ENCODE data around the gene GSN. TPM values are rescaled to one million over a fixed set of nuclear protein-coding genes. Genes with fewer than 3 reads are reported as not detected.

The GSN gene
- polyA plus RNA-seq, 1 of the 3 experiments (the other 2 are of a cell fraction), result 168 TPM

- H3K9ac ChIP-seq, result no peak overlapping the region
- H3K9me2 ChIP-seq, result no peaks in the 10 kb centered on the region
- no peak overlapping the region for H3K27ac ChIP-seq (ENCODE audit: low read depth in 2 of 2, low read length in 1 of 2)
- POLR2A ChIA-PET, result no interaction called here
- H2AFZ ChIP-seq (ENCODE audit: low read depth), result no peak overlapping the region
- DNase-seq, result no peak
- H3K27me3 ChIP-seq (ENCODE audit: insufficient read depth), result no peaks in the 10 kb centered on the region
- CTCF ChIA-PET, result interaction anchor here (1.2 to 3.9 kb wide), 4 partner anchors 14 to 79 kb away, joined by 3 to 20 read pairs (median 4); no protein-coding TSS in a partner anchor
- peaks cover 0 to 7% of the 10 kb centered on the region in 2 experiments for H3K36me3 ChIP-seq (replicated peaks in 1 of 2; ENCODE audit: control insufficient read depth in 1 of 2, insufficient read depth in 2 of 2, low read length in 1 of 2)
- TF ChIP-seq TEAD4 (IDR thresholded peaks at IDR 0.05; ENCODE audit: borderline replicate concordance, insufficient read depth) (no peak), USF1 (IDR thresholded peaks at IDR 0.05; ENCODE audit: borderline replicate concordance, low read depth) (no peak), FOXJ3 (CRISPR knock-in tag; IDR thresholded peaks at IDR 0.05) (no peak), FOXM1 (IDR thresholded peaks at IDR 0.05; ENCODE audit: low read depth) (no peak), RCOR1 (IDR thresholded peaks at IDR 0.05; ENCODE audit: low read length) (no peak), MXI1 (IDR thresholded peaks at IDR 0.05; ENCODE audit: low read depth, low read length) (no peak), NRF1 (IDR thresholded peaks at IDR 0.05; ENCODE audit: low read depth, low read length) (no peak), GABPA (IDR thresholded peaks at IDR 0.05; ENCODE audit: low read depth) (no peak), GATA2 (CRISPR knock-in tag; IDR thresholded peaks at IDR 0.05) (no peak)
- no peak overlapping the region for H3K4me3 ChIP-seq (ENCODE audit: low read depth in 2 of 2, low read length in 1 of 2)
- H3K79me2 ChIP-seq (ENCODE audit: insufficient read depth), result peaks cover 6% of the 10 kb centered on the region; the same call in 1 of the 2 replicates
- H3K9me3 ChIP-seq, result no peaks in the 10 kb centered on the region
- no peaks in the 10 kb centered on the region for H4K20me1 ChIP-seq (ENCODE audit: insufficient read depth)
- peaks cover 17 to 26% of the 10 kb centered on the region in 2 experiments; a peak in 3 of 4 replicates for H3K4me1 ChIP-seq (ENCODE audit: control insufficient read depth in 1 of 2, insufficient read depth in 2 of 2, low read depth in 1 of 2, low read length in 1 of 2)
- H3K4me2 ChIP-seq, result no peak overlapping the region
- peaks cover 15% of the 10 kb centered on the region for H3F3A ChIP-seq (replicated peaks; ENCODE audit: insufficient read depth)
- 89% methylated on average over 5 of the region's 6 CpGs for WGBS (ENCODE audit: low lambda C conversion rate)
Measured at GRCh38 chr9:121292801-121293241, 24.9 kb downstream of the GSN start.

- ChIA-PET POLR2A (no interaction called here), CTCF (interaction anchor here (1.2 to 3.9 kb wide), 3 partner anchors 16 to 26 kb away, joined by 3 to 20 read pairs (median 5); no protein-coding TSS in a partner anchor)
- H3K9me2 ChIP-seq, result no peaks in the 10 kb centered on the region
- TF ChIP-seq PBX3 (IDR thresholded peaks at IDR 0.05) (no peak), FOXM1 (IDR thresholded peaks at IDR 0.05; ENCODE audit: low read depth) (no peak), EP300 (IDR thresholded peaks at IDR 0.05; ENCODE audit: borderline replicate concordance in 1 of 2, low read depth in 1 of 2, low read length in 1 of 2) (no peak), FOXJ3 (CRISPR knock-in tag; IDR thresholded peaks at IDR 0.05) (no peak), USF2 (IDR thresholded peaks at IDR 0.05; ENCODE audit: borderline replicate concordance, low read depth, low read length) (no peak), YY1 (IDR thresholded peaks at IDR 0.05; ENCODE audit: low read depth) (no peak), GABPA (IDR thresholded peaks at IDR 0.05; ENCODE audit: low read depth) (no peak), CHD2 (IDR thresholded peaks at IDR 0.05; ENCODE audit: low read length, partially characterized antibody) (no peak), CTCF (IDR thresholded peaks at IDR 0.05) (no peak), JUND (IDR thresholded peaks at IDR 0.05) (no peak), MEF2A (IDR thresholded peaks at IDR 0.05; ENCODE audit: borderline replicate concordance, low read depth) (no peak), FOSL2 (IDR thresholded peaks at IDR 0.05; ENCODE audit: borderline replicate concordance, low read depth) (no peak), TAF1 (IDR thresholded peaks at IDR 0.05; ENCODE audit: borderline replicate concordance, low read depth, low read length) (no peak)
- no peak overlapping the region for H3K4me2 ChIP-seq
- peaks cover 9 to 25% of the 10 kb centered on the region in 2 experiments; a peak in 2 of 4 replicates for H3K4me1 ChIP-seq (ENCODE audit: control insufficient read depth in 1 of 2, insufficient read depth in 2 of 2, low read depth in 1 of 2, low read length in 1 of 2)
- WGBS (ENCODE audit: low lambda C conversion rate), result 85% methylated on average over 4 of the region's 6 CpGs
- peaks cover 15% of the 10 kb centered on the region for H3F3A ChIP-seq (replicated peaks; ENCODE audit: insufficient read depth)
- no peaks in the 10 kb centered on the region for H3K36me3 ChIP-seq (replicated peaks in 1 of 2; ENCODE audit: control insufficient read depth in 1 of 2, insufficient read depth in 2 of 2, low read length in 1 of 2)
- no peaks in the 10 kb centered on the region for H3K27me3 ChIP-seq (ENCODE audit: insufficient read depth)
- no peak for DNase-seq
- no peak overlapping the region for H3K9ac ChIP-seq
- no peak overlapping the region for H2AFZ ChIP-seq (ENCODE audit: low read depth)
- no peak overlapping the region for H3K27ac ChIP-seq (ENCODE audit: low read depth in 2 of 2, low read length in 1 of 2)
- no peaks in the 10 kb centered on the region for H3K79me2 ChIP-seq (ENCODE audit: insufficient read depth)
- no peaks in the 10 kb centered on the region for H4K20me1 ChIP-seq (ENCODE audit: insufficient read depth)
- H3K9me3 ChIP-seq, result no peaks in the 10 kb centered on the region
- H3K4me3 ChIP-seq (ENCODE audit: low read depth in 2 of 2, low read length in 1 of 2), result no peak overlapping the region
Measured at GRCh38 chr9:121294151-121294743, 26.3 kb downstream of the GSN start.
